KMS-11 (cell line): Measurements from ENCODE around the gene DDAH1.

Experiments used
- H2AFZ ChIP-seq: fragments of 200-600 bp; sonication (generic); 2 replicates; pipeline ENCODE4 v1.6.1; 2016; ENCODE audit warnings: antibody characterized with exemption, mixed run types, low read depth
- H3K27ac ChIP-seq: fragments of 200-600 bp; sonication (generic); 2 replicates; pipeline ENCODE4 v1.6.1; 2016; ENCODE audit warnings: mild to moderate bottlenecking, mixed run types
- H3K27me3 ChIP-seq: fragments of 200-600 bp; sonication (generic); 2 replicates; pipeline ENCODE4 v1.6.1; 2017; ENCODE audit warnings: mild to moderate bottlenecking, low read depth, mixed run types, moderate library complexity; ENCODE audit not compliant: insufficient read depth
- H3K36me3 ChIP-seq: fragments of 200-600 bp; sonication (generic); 2 replicates; pipeline ENCODE4 v1.6.1; 2017; ENCODE audit warnings: mild to moderate bottlenecking, mixed run types; ENCODE audit not compliant: insufficient read depth
- H3K4me1 ChIP-seq: fragments of 200-600 bp; sonication (generic); 2 replicates; pipeline ENCODE4 v1.6.1; 2016; ENCODE audit warnings: mild to moderate bottlenecking, low read depth, mixed run types; ENCODE audit not compliant: poor library complexity, severe bottlenecking
- H3K4me2 ChIP-seq: fragments of 200-600 bp; sonication (generic); 2 replicates; pipeline ENCODE4 v1.7.0; 2016; ENCODE audit warnings: mild to moderate bottlenecking, mixed run types
- H3K4me3 ChIP-seq: fragments of 200-600 bp; sonication (generic); IDR thresholded peaks from 2 replicates; pipeline ENCODE4 v1.6.1; 2017; ENCODE audit warnings: low read depth, low read length, mixed read lengths; ENCODE audit not compliant: insufficient read depth
- H3K79me2 ChIP-seq: fragments of 200-600 bp; sonication (generic); 2 replicates; pipeline ENCODE4 v1.6.1; 2016; ENCODE audit warnings: low read depth, mixed run types; ENCODE audit not compliant: insufficient read depth
- H3K9ac ChIP-seq: fragments of 200-600 bp; sonication (generic); 2 replicates; pipeline ENCODE4 v1.6.1; 2016; ENCODE audit warnings: mild to moderate bottlenecking, mixed run types
- H4K20me1 ChIP-seq: fragments of 200-600 bp; sonication (generic); 2 replicates; pipeline ENCODE4 v1.6.1; 2016; ENCODE audit warnings: mild to moderate bottlenecking, mixed run types; ENCODE audit not compliant: insufficient read depth
- CTCF ChIP-seq: fragments of 200-600 bp; sonication (generic); conservative IDR thresholded peaks from 2 replicates; pipeline ENCODE4 v1.6.1; 2017; ENCODE audit warnings: low read depth, mild to moderate bottlenecking, antibody characterized with exemption, low read length, moderate library complexity, mixed read lengths

Gene DDAH1

DNA sequence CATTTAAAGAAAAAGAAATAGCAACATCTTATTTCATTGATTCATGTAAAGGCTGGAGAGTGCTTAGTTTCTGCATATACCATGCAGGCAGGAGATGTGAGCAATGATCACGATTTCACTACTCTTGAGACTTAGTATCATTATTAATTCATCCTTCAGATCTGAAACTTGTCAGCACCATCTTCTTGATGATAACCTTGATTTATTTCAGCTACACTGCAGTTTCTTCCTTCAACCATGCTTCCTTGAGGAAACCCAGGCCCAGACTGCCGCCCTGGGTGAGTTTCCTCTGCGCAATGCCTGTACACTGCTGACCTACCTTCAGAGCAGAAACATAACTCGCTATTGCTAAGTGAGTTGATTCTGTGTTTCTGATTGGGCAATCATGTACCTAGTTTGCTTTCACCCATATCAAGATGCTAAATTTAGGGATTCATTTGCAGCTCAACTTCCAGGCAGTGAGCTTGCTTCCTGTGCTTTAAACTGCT is 175.1 kb downstream of the DDAH1 start:
- no peak overlapping the region for H3K9ac ChIP-seq
- H3K79me2 ChIP-seq = no peaks in the 10 kb centered on the region
- no peaks in the 10 kb centered on the region for H3K4me1 ChIP-seq
- no peak overlapping the region for H3K4me2 ChIP-seq
- H3K27ac ChIP-seq = no peak overlapping the region
- H3K27me3 ChIP-seq = no peaks in the 10 kb centered on the region
- H4K20me1 ChIP-seq = no peaks in the 10 kb centered on the region
- H3K4me3 ChIP-seq = no peak overlapping the region
- H2AFZ ChIP-seq = no peak overlapping the region
- no peaks in the 10 kb centered on the region for H3K36me3 ChIP-seq
- TF ChIP-seq CTCF = no peak

- no peaks in the 10 kb centered on the region for H4K20me1 ChIP-seq
- no peaks in the 10 kb centered on the region for H3K79me2 ChIP-seq
- H3K36me3 ChIP-seq = no peaks in the 10 kb centered on the region
- H3K4me3 ChIP-seq = no peak overlapping the region
- no peak for TF ChIP-seq CTCF
- H3K9ac ChIP-seq = no peak overlapping the region
- H3K4me1 ChIP-seq = no peaks in the 10 kb centered on the region
- no peak overlapping the region for H3K4me2 ChIP-seq
- H2AFZ ChIP-seq = no peak overlapping the region
- no peaks in the 10 kb centered on the region for H3K27me3 ChIP-seq
- no peak overlapping the region for H3K27ac ChIP-seq
These were observed 175.6 kb downstream of the DDAH1 start for GRCh38 chr1:85289207-85289847.

GRCh38 chr1:85284202-85284601 is 180.8 kb downstream of the DDAH1 start:
- Histone ChIP-seq H2AFZ (no peak overlapping the region), H4K20me1 (no peaks in the 10 kb centered on the region), H3K36me3 (no peaks in the 10 kb centered on the region), H3K4me1 (no peaks in the 10 kb centered on the region), H3K27ac (no peak overlapping the region), H3K4me2 (no peak overlapping the region), H3K4me3 (no peak overlapping the region), H3K9ac (no peak overlapping the region), H3K27me3 (no peaks in the 10 kb centered on the region), H3K79me2 (no peaks in the 10 kb centered on the region)
- TF ChIP-seq CTCF = no peak

DNA sequence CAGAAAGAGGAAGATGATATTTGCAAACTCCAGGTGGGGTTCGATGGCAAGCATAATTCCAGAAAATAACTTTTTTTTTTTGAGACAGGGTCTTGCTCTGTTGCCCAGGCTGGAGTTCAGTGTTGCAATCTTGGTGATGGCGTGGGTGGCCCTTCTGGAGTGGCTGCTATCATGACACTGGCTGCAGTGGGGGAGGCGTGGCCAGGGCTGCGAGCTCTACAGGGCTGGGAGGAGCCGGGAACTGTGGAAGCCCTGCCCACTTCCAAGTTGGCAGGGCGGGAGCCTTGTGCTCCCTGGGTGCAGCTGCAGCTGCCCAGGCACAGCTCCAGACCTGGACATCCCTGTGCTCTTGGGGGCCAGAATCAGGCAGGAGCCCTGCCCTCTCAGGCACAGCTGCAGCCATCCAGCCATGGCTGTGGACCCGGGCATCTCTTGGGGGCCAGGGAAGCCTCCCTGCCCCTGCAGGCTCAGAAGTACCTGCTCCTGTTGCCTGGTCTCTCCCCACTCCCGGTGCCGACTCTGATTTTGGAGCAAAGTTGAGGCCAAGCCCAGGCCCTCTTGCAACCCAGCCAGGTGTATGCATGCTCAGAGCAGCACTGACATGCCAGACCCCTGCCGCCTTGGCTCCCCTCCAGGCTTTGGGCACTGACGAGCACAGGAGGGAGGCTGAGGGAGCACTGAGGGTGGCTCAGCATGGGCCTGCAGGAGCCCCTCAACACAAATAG is 181.3 kb downstream of the DDAH1 start:
- H3K4me2 ChIP-seq = no peak overlapping the region
- no peak overlapping the region for H3K9ac ChIP-seq
- no peaks in the 10 kb centered on the region for H3K79me2 ChIP-seq
- H4K20me1 ChIP-seq = no peaks in the 10 kb centered on the region
- no peaks in the 10 kb centered on the region for H3K4me1 ChIP-seq
- no peak overlapping the region for H3K4me3 ChIP-seq
- H3K27ac ChIP-seq = no peak overlapping the region
- TF ChIP-seq CTCF = no peak
- H3K36me3 ChIP-seq = no peaks in the 10 kb centered on the region
- no peak overlapping the region for H2AFZ ChIP-seq
- no peaks in the 10 kb centered on the region for H3K27me3 ChIP-seq
